KOPT-K1 (cell line): ENCODE measurements around the gene AGPAT4.

ENCODE experiments used
- H3K27ac ChIP-seq: fragments of 200-600 bp; sonication (generic); 2 replicates; pipeline ENCODE4 v1.5.1; 2016; ENCODE audit warnings: antibody characterized with exemption, mild to moderate bottlenecking, low read depth, low read length; ENCODE audit not compliant: poor library complexity, severe bottlenecking
- H3K36me3 ChIP-seq: fragments of 200-600 bp; sonication (generic); 2 replicates; pipeline ENCODE4 v1.5.1; 2017; ENCODE audit warnings: antibody characterized with exemption, mild to moderate bottlenecking, low read length, moderate library complexity; ENCODE audit not compliant: insufficient read depth
- H3K9me3 ChIP-seq: fragments of 200-600 bp; sonication (generic); 2 replicates; pipeline ENCODE4 v1.5.1; 2017; ENCODE audit warnings: antibody characterized with exemption, low read length, mild to moderate bottlenecking; ENCODE audit not compliant: insufficient read depth, poor library complexity, severe bottlenecking

The AGPAT4 gene

GRCh38 chr6:161215876-161216615 lies 57.8 kb downstream of the AGPAT4 start:
- no peak overlapping the region for H3K27ac ChIP-seq
- H3K36me3 ChIP-seq = no peaks in the 10 kb centered on the region
- H3K9me3 ChIP-seq = peaks cover 40% of the 10 kb centered on the region

GRCh38 chr6:161215193-161215592 lies 58.7 kb downstream of the AGPAT4 start:
- H3K27ac ChIP-seq = no peak overlapping the region
- no peaks in the 10 kb centered on the region for H3K36me3 ChIP-seq
- H3K9me3 ChIP-seq = peaks cover 45% of the 10 kb centered on the region

DNA sequence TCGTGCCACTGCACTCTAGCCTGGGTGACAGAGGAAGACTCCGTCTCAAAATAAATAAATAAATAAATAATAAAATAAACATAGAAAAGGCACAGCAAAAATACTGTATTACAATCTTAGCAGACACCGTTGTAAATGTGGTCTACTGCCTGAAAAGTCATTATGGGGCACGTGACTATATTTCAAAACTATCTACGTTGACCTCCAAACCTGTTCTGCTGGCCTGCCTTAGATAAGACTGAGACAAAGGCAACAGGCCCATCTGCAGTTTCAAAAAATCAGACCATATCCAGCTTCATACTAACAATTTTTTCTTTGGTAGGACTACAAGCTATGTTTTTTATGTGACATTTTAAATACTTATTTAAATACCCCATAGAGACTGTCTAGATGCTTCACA lies 59.1 kb downstream of the AGPAT4 start:
- no peaks in the 10 kb centered on the region for H3K36me3 ChIP-seq
- no peak overlapping the region for H3K27ac ChIP-seq
- peaks cover 45% of the 10 kb centered on the region for H3K9me3 ChIP-seq

DNA sequence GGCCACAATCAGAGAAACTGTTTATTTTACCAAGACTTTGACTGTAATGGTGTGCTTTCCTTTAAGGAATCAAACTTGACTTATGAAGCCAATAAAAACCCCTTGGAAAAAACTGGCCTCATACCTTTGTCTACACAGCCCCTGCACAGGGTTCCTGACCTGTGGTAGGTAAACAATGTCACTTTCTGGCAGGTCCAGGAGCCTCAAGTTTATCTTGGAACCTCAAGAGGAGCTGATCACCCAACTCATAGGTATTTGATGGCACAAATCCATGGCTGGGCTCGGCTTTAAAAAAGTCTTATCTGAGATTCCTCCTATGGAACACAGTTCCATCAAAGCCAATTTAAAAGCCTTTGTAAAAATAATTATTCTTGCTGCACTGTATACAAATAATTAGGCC lies 61.0 kb downstream of the AGPAT4 start:
- no peak overlapping the region for H3K27ac ChIP-seq
- H3K9me3 ChIP-seq = peaks cover 57% of the 10 kb centered on the region
- no peaks in the 10 kb centered on the region for H3K36me3 ChIP-seq

- Histone ChIP-seq H3K27ac (no peak overlapping the region), H3K36me3 (no peaks in the 10 kb centered on the region), H3K9me3 (peaks cover 51% of the 10 kb centered on the region)
Measured at GRCh38 chr6:161211380-161212035, 62.4 kb downstream of the AGPAT4 start.

DNA sequence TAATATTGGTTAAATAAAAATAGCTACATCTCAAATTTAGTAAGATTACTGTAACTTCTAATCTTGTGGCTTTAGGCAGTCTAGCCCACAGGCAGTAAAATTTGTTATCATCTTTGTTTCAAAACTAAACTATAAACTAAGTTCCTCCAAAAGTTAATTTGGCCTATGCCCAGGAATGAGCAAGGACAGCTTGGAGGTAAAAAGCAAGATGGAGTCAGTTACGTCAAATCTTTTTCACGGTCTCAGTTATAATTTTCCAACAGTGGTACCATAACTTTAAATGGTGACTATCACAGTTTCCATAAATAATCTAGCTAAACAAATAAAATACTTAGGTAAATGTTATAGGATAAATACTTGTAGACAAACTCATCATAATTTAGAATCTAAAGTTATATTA lies 63.0 kb downstream of the AGPAT4 start:
- Histone ChIP-seq H3K27ac (no peak overlapping the region), H3K9me3 (peaks cover 45% of the 10 kb centered on the region), H3K36me3 (no peaks in the 10 kb centered on the region)

- peaks cover 27% of the 10 kb centered on the region for H3K9me3 ChIP-seq
- H3K27ac ChIP-seq = no peak overlapping the region
- H3K36me3 ChIP-seq = no peaks in the 10 kb centered on the region
Measured at GRCh38 chr6:161207200-161207599, 66.7 kb downstream of the AGPAT4 start.

- Histone ChIP-seq H3K36me3 (no peaks in the 10 kb centered on the region), H3K9me3 (peaks cover 13% of the 10 kb centered on the region), H3K27ac (no peak overlapping the region)
Measured at GRCh38 chr6:161204866-161205557, 68.8 kb downstream of the AGPAT4 start.

GRCh38 chr6:161200610-161201370 lies 73.1 kb downstream of the AGPAT4 start:
- no peak overlapping the region for H3K27ac ChIP-seq
- no peaks in the 10 kb centered on the region for H3K9me3 ChIP-seq
- H3K36me3 ChIP-seq = no peaks in the 10 kb centered on the region

DNA sequence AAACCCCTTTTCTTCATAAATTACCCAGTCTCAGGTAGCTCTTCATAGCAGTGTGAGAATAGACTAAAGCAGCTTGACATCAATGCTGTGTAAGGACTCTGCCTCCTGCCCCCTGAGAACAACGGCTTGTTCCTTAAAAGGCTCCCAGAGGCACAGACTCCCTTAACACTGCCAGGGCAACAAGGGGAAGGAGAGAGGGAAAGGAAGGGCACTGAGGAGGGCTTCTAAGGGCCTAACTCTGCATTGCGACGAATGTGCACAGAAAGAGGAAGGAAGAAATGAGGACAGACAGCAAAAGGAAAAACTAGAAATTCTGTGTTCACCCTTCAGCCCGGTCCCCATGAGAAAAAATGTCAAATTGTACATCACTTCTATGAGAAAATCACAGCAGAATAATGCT lies 74.0 kb downstream of the AGPAT4 start:
- Histone ChIP-seq H3K9me3 (no peaks in the 10 kb centered on the region), H3K27ac (no peak overlapping the region), H3K36me3 (no peaks in the 10 kb centered on the region)

- Histone ChIP-seq H3K27ac (no peak overlapping the region), H3K36me3 (no peaks in the 10 kb centered on the region), H3K9me3 (no peaks in the 10 kb centered on the region)
Measured at GRCh38 chr6:161198783-161199460, 74.9 kb downstream of the AGPAT4 start.

GRCh38 chr6:161198176-161198575 lies 75.7 kb downstream of the AGPAT4 start:
- peaks cover 4% of the 10 kb centered on the region for H3K9me3 ChIP-seq
- no peaks in the 10 kb centered on the region for H3K36me3 ChIP-seq
- H3K27ac ChIP-seq = no peak overlapping the region

GRCh38 chr6:161195386-161195785 lies 78.5 kb downstream of the AGPAT4 start:
- no peak overlapping the region for H3K27ac ChIP-seq
- peaks cover 17% of the 10 kb centered on the region for H3K9me3 ChIP-seq
- H3K36me3 ChIP-seq = no peaks in the 10 kb centered on the region

- Histone ChIP-seq H3K36me3 (no peaks in the 10 kb centered on the region), H3K9me3 (peaks cover 17% of the 10 kb centered on the region), H3K27ac (no peak overlapping the region)
Measured at GRCh38 chr6:161194374-161194773, 79.5 kb downstream of the AGPAT4 start.
